ENCODE data around the gene METTL14. TPM values are rescaled to one million over a fixed set of nuclear protein-coding genes. Genes with fewer than 3 reads are reported as not detected.

METTL14 gene
- 18.8 and 30.4 TPM in 2 replicates for total RNA-seq

GRCh38 chr4:118684873-118685811, at the start of gene METTL14:
METTL14 (plus strand) TSS chr4:118685392; CDS start chr4:118685535, 143 bp downstream.

Other genes with a start within 250 kb of the METTL14 start
- 56.4 and 61.5 TPM in 2 replicates for gene SEC24D, start 150.7 kb downstream of the METTL14 start, total RNA-seq
- gene SYNPO2, start 203.5 kb downstream of the METTL14 start, total RNA-seq, result 0.27 and 0.30 TPM in 2 replicates

Data from mammary microvascular endothelial cell (primary cell).